OCI-LY1 (cell line): ENCODE results near the gene P2RY13.

ENCODE experiments used
- H2AFZ ChIP-seq: fragments of 200-600 bp; sonication (generic), shearing (Covaris generic); 2 replicates; pipeline ENCODE4 v1.6.0; 2014; ENCODE audit warnings: antibody characterized with exemption, mild to moderate bottlenecking, low read length
- H3F3A ChIP-seq: fragments of 200-600 bp; sonication (generic), shearing (Covaris generic); 2 replicates; pipeline ENCODE4 v1.6.0; 2014; ENCODE audit warnings: mild to moderate bottlenecking, antibody characterized with exemption, low read length, moderate library complexity; ENCODE audit not compliant: insufficient read depth
- H3K27ac ChIP-seq: fragments of 200-600 bp; sonication (generic); 2 replicates; pipeline ENCODE4 v1.5.1; 2014; ENCODE audit warnings: low read length, mixed run types, mild to moderate bottlenecking, low read depth; ENCODE audit not compliant: poor library complexity, severe bottlenecking
- H3K27me3 ChIP-seq: fragments of 200-600 bp; sonication (generic); 2 replicates; pipeline ENCODE4 v1.6.0; 2014; ENCODE audit warnings: antibody characterized with exemption, mild to moderate bottlenecking, low read length, moderate library complexity; ENCODE audit not compliant: insufficient read depth
- H3K36me3 ChIP-seq: fragments of 200-600 bp; sonication (generic); 2 replicates; pipeline ENCODE4 v1.6.1; 2014; ENCODE audit warnings: mild to moderate bottlenecking, antibody characterized with exemption, low read length, moderate library complexity, mixed read lengths; ENCODE audit not compliant: insufficient read depth
- H3K4me1 ChIP-seq: fragments of 200-600 bp; sonication (generic); 2 replicates; pipeline ENCODE4 v1.5.1; 2014; ENCODE audit warnings: mild to moderate bottlenecking, low read length, moderate library complexity; ENCODE audit not compliant: insufficient read depth, severe bottlenecking
- H3K4me2 ChIP-seq: fragments of 200-600 bp; sonication (generic), shearing (Covaris generic); 2 replicates; pipeline ENCODE4 v1.6.1; 2014; ENCODE audit warnings: low read length
- H3K4me3 ChIP-seq: fragments of 200-600 bp; sonication (generic); 2 replicates; pipeline ENCODE4 v1.5.1; 2014; ENCODE audit warnings: low read length, low read depth, mild to moderate bottlenecking, mixed read lengths; ENCODE audit not compliant: poor library complexity, severe bottlenecking
- H3K79me2 ChIP-seq: fragments of 200-600 bp; shearing (Covaris generic); 2 replicates; pipeline ENCODE4 v1.6.1; 2016; ENCODE audit warnings: mixed run types, low read length, mixed read lengths; ENCODE audit not compliant: insufficient read depth
- H3K9ac ChIP-seq: fragments of 200-600 bp; sonication (generic), shearing (Covaris generic); 2 replicates; pipeline ENCODE4 v1.6.1; 2014; ENCODE audit warnings: mild to moderate bottlenecking, low read length, mixed read lengths
- H3K9me2 ChIP-seq: fragments of 200-600 bp; sonication (generic), shearing (Covaris generic); 2 replicates; pipeline ENCODE4 v1.6.1; 2014; ENCODE audit warnings: low read depth, mild to moderate bottlenecking, low read length, mixed read lengths
- H3K9me3 ChIP-seq: fragments of 200-600 bp; shearing (Covaris generic); 2 replicates; pipeline ENCODE4 v1.6.1; 2014; ENCODE audit warnings: low read length, mixed read lengths
- H4K20me1 ChIP-seq: fragments of 200-600 bp; sonication (generic), shearing (Covaris generic); 2 replicates; pipeline ENCODE4 v1.6.0; 2016; ENCODE audit warnings: mild to moderate bottlenecking, low read length; ENCODE audit not compliant: insufficient read depth
- EZH2 ChIP-seq: fragments of 200-600 bp; sonication (generic), shearing (Covaris generic); IDR thresholded peaks from 2 replicates; pipeline ENCODE4 v1.8.0; 2017; ENCODE audit warnings: borderline replicate concordance, mixed run types, mild to moderate bottlenecking, antibody characterized with exemption, low read length, moderate library complexity, mixed read lengths
- TF ChIP-seq, protein P1 (sequence below): fragments of 200-600 bp; sonication (generic), shearing (Covaris generic); IDR thresholded peaks from 2 replicates; pipeline ENCODE4 v1.5.1; 2017; ENCODE audit warnings: mild to moderate bottlenecking, antibody characterized with exemption, low read length, moderate library complexity, mixed read lengths

Gene P2RY13

DNA sequence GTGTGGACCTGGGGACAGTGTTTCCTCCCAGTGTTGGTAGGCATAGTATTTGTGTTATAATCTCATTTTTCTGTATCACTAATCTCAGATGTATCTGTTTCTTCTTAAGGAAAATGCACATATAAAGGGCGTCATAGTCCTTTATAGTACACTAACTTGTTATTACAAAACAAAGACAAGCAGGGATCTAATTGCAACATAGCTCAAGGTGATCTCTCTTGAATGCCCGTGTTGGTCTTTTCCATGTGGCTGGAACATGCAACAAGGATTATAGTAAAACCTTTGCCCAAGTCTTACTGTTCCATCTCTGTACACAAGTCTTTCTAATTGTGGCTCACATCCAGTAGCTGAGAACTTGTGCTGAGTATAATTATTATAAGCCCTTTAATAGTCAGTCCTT is 9.2 kb downstream of the P2RY13 start:
- Histone ChIP-seq H4K20me1 (no peaks in the 10 kb centered on the region), H3K36me3 (no peaks in the 10 kb centered on the region), H3K27ac (no peak overlapping the region), H3K4me1 (no peaks in the 10 kb centered on the region), H2AFZ (no peak overlapping the region), H3K27me3 (no peaks in the 10 kb centered on the region), H3K79me2 (no peaks in the 10 kb centered on the region), H3K9me2 (no peaks in the 10 kb centered on the region), H3F3A (no peaks in the 10 kb centered on the region), H3K9ac (no peak overlapping the region), H3K9me3 (no peaks in the 10 kb centered on the region), H3K4me2 (no peak overlapping the region), H3K4me3 (no peak overlapping the region)
- TF ChIP-seq EZH2: no peak
- TF ChIP-seq, protein P1, sequence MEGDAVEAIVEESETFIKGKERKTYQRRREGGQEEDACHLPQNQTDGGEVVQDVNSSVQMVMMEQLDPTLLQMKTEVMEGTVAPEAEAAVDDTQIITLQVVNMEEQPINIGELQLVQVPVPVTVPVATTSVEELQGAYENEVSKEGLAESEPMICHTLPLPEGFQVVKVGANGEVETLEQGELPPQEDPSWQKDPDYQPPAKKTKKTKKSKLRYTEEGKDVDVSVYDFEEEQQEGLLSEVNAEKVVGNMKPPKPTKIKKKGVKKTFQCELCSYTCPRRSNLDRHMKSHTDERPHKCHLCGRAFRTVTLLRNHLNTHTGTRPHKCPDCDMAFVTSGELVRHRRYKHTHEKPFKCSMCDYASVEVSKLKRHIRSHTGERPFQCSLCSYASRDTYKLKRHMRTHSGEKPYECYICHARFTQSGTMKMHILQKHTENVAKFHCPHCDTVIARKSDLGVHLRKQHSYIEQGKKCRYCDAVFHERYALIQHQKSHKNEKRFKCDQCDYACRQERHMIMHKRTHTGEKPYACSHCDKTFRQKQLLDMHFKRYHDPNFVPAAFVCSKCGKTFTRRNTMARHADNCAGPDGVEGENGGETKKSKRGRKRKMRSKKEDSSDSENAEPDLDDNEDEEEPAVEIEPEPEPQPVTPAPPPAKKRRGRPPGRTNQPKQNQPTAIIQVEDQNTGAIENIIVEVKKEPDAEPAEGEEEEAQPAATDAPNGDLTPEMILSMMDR: no peak

DNA sequence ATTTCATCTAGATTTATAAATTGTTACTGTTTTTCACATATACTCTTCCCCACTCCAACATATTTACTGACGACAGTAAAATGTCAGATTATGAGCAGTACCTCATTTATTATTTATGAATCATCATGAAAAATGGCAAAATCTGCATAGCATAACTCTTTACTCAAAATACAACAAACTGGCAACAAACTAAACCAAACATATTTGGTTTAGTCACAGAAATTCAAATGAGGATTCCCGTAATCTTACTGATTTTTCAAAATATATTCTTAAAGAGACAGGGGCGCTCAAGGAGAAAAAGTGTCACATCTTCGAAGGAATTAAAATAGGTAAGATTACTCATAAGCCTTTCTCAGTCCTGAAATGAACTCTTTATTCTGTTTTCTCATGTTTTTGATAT is 9.7 kb downstream of the P2RY13 start:
- TF ChIP-seq EZH2: no peak
- TF ChIP-seq, protein P1: no peak
- Histone ChIP-seq H3K9me3 (no peaks in the 10 kb centered on the region), H2AFZ (no peak overlapping the region), H3F3A (no peaks in the 10 kb centered on the region), H3K27me3 (no peaks in the 10 kb centered on the region), H3K9me2 (no peaks in the 10 kb centered on the region), H3K27ac (no peak overlapping the region), H3K4me3 (no peak overlapping the region), H3K9ac (no peak overlapping the region), H3K36me3 (no peaks in the 10 kb centered on the region), H4K20me1 (no peaks in the 10 kb centered on the region), H3K79me2 (no peaks in the 10 kb centered on the region), H3K4me2 (no peak overlapping the region), H3K4me1 (no peaks in the 10 kb centered on the region)

DNA sequence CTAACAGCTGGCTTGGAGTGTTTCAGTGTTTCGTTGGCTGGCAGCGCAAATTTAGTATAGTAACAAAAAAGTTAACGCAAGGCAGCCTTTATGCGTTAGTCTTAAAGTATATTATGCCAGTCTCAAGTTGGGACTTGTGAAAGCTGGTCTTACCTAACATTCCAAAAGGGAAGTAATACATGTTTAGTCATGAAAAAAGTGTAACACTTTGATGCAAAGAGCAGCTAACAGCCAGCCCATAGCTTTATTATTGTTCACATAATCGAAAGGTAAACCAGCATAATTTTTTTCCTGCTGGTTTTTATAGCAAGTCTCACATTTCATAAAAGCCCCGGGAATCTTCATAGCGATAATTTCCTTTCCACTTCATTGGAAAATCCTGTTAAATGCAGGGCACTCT is 10.4 kb downstream of the P2RY13 start:
- Histone ChIP-seq H3K27ac (no peak overlapping the region), H3K4me3 (no peak overlapping the region), H3K9me2 (no peaks in the 10 kb centered on the region), H3F3A (no peaks in the 10 kb centered on the region), H3K36me3 (no peaks in the 10 kb centered on the region), H3K4me1 (no peaks in the 10 kb centered on the region), H3K79me2 (no peaks in the 10 kb centered on the region), H3K9me3 (no peaks in the 10 kb centered on the region), H3K27me3 (no peaks in the 10 kb centered on the region), H3K4me2 (no peak overlapping the region), H3K9ac (no peak overlapping the region), H2AFZ (no peak overlapping the region), H4K20me1 (no peaks in the 10 kb centered on the region)
- no peak for TF ChIP-seq EZH2
- TF ChIP-seq, protein P1: no peak
